ENCODE data around the gene CSTPP1.

Gene CSTPP1

GRCh38 chr11:47130543-47130942 is 194.0 kb downstream of the CSTPP1 start:
- DNase-seq (ENCODE audit: low read depth, low spot score), result no peak

GRCh38 chr11:47131136-47131535 is 194.6 kb downstream of the CSTPP1 start:
- DNase-seq (ENCODE audit: low read depth, low spot score), result no peak

- DNase-seq (ENCODE audit: low read depth, low spot score), result no peak
Measured at GRCh38 chr11:47132490-47132889, 195.9 kb downstream of the CSTPP1 start.

GRCh38 chr11:47132981-47133380 is 196.4 kb downstream of the CSTPP1 start:
- DNase-seq (ENCODE audit: low read depth, low spot score), result no peak

- no peak for DNase-seq (ENCODE audit: low read depth, low spot score)
Measured at GRCh38 chr11:47136327-47136726, 199.8 kb downstream of the CSTPP1 start.

- DNase-seq (ENCODE audit: low read depth, low spot score), result no peak
Measured at GRCh38 chr11:47136921-47137320, 200.4 kb downstream of the CSTPP1 start.

GRCh38 chr11:47137476-47137875 is 200.9 kb downstream of the CSTPP1 start:
- no peak for DNase-seq (ENCODE audit: low read depth, low spot score)

- no peak for DNase-seq (ENCODE audit: low read depth, low spot score)
Measured at GRCh38 chr11:47139878-47140277, 203.3 kb downstream of the CSTPP1 start.

- peak; percentile 87 for DNase-seq (ENCODE audit: low read depth, low spot score)
Measured at GRCh38 chr11:47143322-47143721, 206.8 kb downstream of the CSTPP1 start.

GRCh38 chr11:47144541-47144940 is 208.0 kb downstream of the CSTPP1 start:
- no peak for DNase-seq (ENCODE audit: low read depth, low spot score)

- no peak for DNase-seq (ENCODE audit: low read depth, low spot score)
Measured at GRCh38 chr11:47147250-47147649, 210.7 kb downstream of the CSTPP1 start.

GRCh38 chr11:47147681-47148080 is 211.1 kb downstream of the CSTPP1 start:
- DNase-seq (ENCODE audit: low read depth, low spot score), result no peak

GRCh38 chr11:47148270-47148669 is 211.7 kb downstream of the CSTPP1 start:
- DNase-seq (ENCODE audit: low read depth, low spot score), result no peak

- no peak for DNase-seq (ENCODE audit: low read depth, low spot score)
Measured at GRCh38 chr11:47148903-47149531, 212.5 kb downstream of the CSTPP1 start.

GRCh38 chr11:47149782-47150181 is 213.2 kb downstream of the CSTPP1 start:
- no peak for DNase-seq (ENCODE audit: low read depth, low spot score)

- DNase-seq (ENCODE audit: low read depth, low spot score), result no peak
Measured at GRCh38 chr11:47152126-47152952, 215.8 kb downstream of the CSTPP1 start.

GRCh38 chr11:47152953-47153950 is 216.7 kb downstream of the CSTPP1 start:
- peak; percentile 89 for DNase-seq (ENCODE audit: low read depth, low spot score)

GRCh38 chr11:47154616-47155570 is 218.3 kb downstream of the CSTPP1 start:
- DNase-seq (ENCODE audit: low read depth, low spot score), result no peak

- no peak for DNase-seq (ENCODE audit: low read depth, low spot score)
Measured at GRCh38 chr11:47155879-47156278, 219.3 kb downstream of the CSTPP1 start.

GRCh38 chr11:47156333-47156732 is 219.8 kb downstream of the CSTPP1 start:
- no peak for DNase-seq (ENCODE audit: low read depth, low spot score)

GRCh38 chr11:47156951-47157350 is 220.4 kb downstream of the CSTPP1 start:
- no peak for DNase-seq (ENCODE audit: low read depth, low spot score)
